Measurements from ENCODE around the gene FKRP. TPM values are rescaled to one million over a fixed set of nuclear protein-coding genes. Genes with fewer than 3 reads are reported as not detected.

The FKRP gene
- total RNA-seq, 3 donors from 2014 or later, result 10.7 to 19.8 (median 10.9) TPM

DNA sequence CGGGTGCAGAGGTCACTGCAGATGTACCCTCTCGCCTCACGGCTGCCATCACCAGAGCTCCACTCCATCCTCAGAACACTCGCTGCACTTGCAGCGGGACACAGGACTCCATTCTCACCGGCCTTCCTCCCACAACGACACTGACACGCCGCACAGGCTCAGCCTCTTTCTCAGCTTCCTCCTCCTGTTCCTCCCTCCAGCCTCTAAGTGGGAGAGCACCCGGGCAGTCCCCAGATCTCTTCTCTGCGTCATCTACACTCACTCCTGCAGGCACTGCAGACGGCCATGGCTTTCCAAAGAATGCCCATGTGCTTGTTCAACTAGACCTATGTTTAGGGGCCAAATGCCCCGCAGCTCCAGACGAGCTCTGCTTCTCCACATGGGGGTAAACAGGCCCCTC, 14.3 kb upstream of the FKRP start:
- intact Hi-C loops (cut with DNase I, micrococcal nuclease), result no loop called here
- DNase-seq, result peak in 1 of 3 donors; percentile 48
- no peak overlapping the region for H3K4me3 ChIP-seq
- H3K36me3 ChIP-seq (ENCODE audit: low read depth), result peaks cover 14% of the 10 kb centered on the region
- no peaks in the 10 kb centered on the region for H3K4me1 ChIP-seq (ENCODE audit: low read depth)
- no peaks in the 10 kb centered on the region for H3K9me3 ChIP-seq
- TF ChIP-seq CTCF (IDR thresholded peaks at IDR 0.05), result no peak
- peak; percentile 9 for ATAC-seq

GRCh38 chr19:46732172-46732938, 13.5 kb upstream of the FKRP start:
- no peak for ATAC-seq
- H3K9me3 ChIP-seq, result no peaks in the 10 kb centered on the region
- DNase-seq, result no peak
- H3K4me3 ChIP-seq, result no peak overlapping the region
- peaks cover 14% of the 10 kb centered on the region for H3K36me3 ChIP-seq (ENCODE audit: low read depth)
- no peaks in the 10 kb centered on the region for H3K4me1 ChIP-seq (ENCODE audit: low read depth)
- TF ChIP-seq CTCF (IDR thresholded peaks at IDR 0.05), result no peak
- intact Hi-C loops (cut with DNase I, micrococcal nuclease), result no loop called here

DNA sequence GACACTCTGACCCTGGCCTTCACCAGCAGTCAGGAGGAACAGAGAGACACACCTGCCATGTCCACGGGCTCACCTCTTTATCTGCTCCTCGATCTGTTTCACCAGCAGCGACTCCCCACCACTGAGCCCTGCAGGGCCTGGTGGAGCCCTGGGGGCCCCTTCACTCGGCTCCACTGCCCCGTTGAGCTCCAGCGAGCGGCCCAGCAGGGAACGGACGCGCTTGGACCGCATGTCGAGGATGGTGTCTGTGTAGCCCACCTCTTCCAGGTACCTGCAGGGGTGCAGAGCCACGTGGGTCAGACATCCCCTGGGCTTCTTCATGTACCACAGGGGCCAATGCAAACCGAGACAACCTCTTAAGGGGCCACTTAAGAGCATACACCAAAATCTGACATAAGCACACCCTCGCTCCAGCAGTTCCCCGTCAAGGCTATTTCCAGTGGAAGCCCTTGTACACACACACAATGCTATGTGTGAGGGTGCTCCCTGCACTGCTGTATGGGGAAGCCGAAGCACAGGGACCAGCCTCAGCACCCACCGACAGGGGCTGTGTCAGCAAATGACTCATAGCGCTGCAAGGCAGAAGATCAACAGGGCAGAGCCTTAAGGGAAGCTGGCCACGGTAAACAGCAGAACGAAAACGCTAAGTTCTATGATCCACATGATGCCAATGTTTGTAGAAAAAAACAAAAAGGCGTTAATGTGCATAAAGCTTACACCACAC, 12.7 kb upstream of the FKRP start:
- Histone ChIP-seq H3K4me3 (no peak overlapping the region), H3K36me3 (ENCODE audit: low read depth) (peaks cover 14% of the 10 kb centered on the region), H3K9me3 (no peaks in the 10 kb centered on the region), H3K4me1 (ENCODE audit: low read depth) (no peaks in the 10 kb centered on the region)
- peak in 1 of 3 donors; percentile 56 for DNase-seq
- intact Hi-C loops (cut with DNase I, micrococcal nuclease), result no loop called here
- ATAC-seq, result peak; percentile 30
- TF ChIP-seq CTCF (IDR thresholded peaks at IDR 0.05), result no peak

DNA sequence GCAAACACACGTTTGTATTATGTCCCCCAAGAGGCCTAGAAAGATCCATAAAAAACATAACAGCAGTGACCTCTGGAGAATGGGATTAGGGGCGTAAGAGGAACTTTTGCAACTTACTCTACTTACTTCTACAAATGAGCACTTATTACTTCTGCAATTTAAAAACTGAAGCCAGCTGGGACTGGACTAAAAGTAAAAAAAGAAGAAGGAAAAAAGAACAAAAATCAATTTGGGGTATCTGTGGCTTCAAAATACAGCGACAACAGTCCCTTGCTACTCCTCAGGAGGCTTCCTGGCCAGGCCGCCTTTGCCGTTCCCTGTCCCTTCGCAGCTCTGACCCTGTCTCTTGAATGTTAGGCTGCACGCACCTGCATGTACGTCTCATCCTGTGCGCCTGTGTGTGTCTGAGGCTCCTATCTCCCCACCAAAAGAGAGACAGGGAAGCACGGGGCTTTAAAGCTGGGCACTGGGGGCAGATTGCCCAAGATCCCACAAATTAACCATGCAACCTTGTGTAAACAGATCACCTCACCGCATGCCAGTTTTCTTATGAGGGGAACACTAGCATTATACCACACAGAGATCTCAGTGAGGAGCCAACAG, 12.1 kb upstream of the FKRP start:
- no peak for TF ChIP-seq CTCF (IDR thresholded peaks at IDR 0.05)
- Histone ChIP-seq H3K36me3 (ENCODE audit: low read depth) (peaks cover 14% of the 10 kb centered on the region), H3K4me3 (no peak overlapping the region), H3K9me3 (no peaks in the 10 kb centered on the region), H3K4me1 (ENCODE audit: low read depth) (no peaks in the 10 kb centered on the region)
- ATAC-seq (no peak), DNase-seq (no peak)
- intact Hi-C loops (cut with DNase I, micrococcal nuclease), result no loop called here

GRCh38 chr19:46736531-46737297, 9.1 kb upstream of the FKRP start:
- intact Hi-C loops (cut with DNase I, micrococcal nuclease), result no loop called here
- Histone ChIP-seq H3K4me3 (no peak overlapping the region), H3K36me3 (ENCODE audit: low read depth) (peaks cover 3% of the 10 kb centered on the region), H3K4me1 (ENCODE audit: low read depth) (no peaks in the 10 kb centered on the region), H3K9me3 (no peaks in the 10 kb centered on the region)
- ATAC-seq, result no peak
- peak in 1 of 3 donors; percentile 40 for DNase-seq
- no peak for TF ChIP-seq CTCF (IDR thresholded peaks at IDR 0.05)
